PFSK-1 (cell line): ENCODE results near the gene GTF2H3.

Source experiments
- SIN3A ChIP-seq: IDR thresholded peaks from 2 replicates; pipeline ENCODE4 v1.6.1; 2012; ENCODE audit warnings: mild to moderate bottlenecking, low read length, moderate library complexity, borderline replicate concordance; ENCODE audit not compliant: insufficient read depth
- TAF1 ChIP-seq: IDR thresholded peaks from 2 replicates; pipeline ENCODE4 v1.6.1; 2012; ENCODE audit warnings: low read length, control low read depth, borderline replicate concordance; ENCODE audit not compliant: insufficient read depth

DNA sequence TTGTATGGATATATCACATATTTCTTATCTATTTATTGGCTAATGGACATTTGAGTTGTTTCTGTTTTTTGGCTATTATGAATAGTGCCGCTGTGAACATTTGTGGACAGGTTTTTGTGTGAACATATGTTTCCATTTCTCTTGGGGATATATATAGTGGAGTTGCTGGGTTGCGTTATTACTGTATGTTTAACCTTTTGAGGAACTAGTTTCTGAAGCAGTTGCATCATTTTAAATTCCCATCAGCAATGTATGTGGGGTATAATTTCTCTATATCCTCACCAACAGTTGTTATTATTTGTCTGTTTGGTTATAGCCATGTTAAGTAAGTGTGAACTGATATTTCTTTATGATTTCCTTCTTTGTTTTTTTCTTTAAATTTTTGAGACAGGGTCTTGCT lies 48.0 kb downstream of the GTF2H3 start:
- no peak for TF ChIP-seq TAF1
- no peak for TF ChIP-seq SIN3A
